ENCODE results near the gene SYT9. TPM values are rescaled to one million over a fixed set of nuclear protein-coding genes. Genes with fewer than 3 reads are reported as not detected.

SYT9 gene
- not detected for total RNA-seq
- polyA plus RNA-seq: not detected

- H3K27me3 Mint-ChIP-seq: peaks cover 29 to 43% of the 10 kb centered on the region in 2 donors
- no peak within 1 kb of the TSS for H3K4me3 ChIP-seq (ENCODE audit: low read length in 2 of 2)
- POLR2A ChIA-PET (ENCODE audit: partially characterized antibody): no interaction called here
Measured at GRCh38 chr11:7251836-7252682, at the start of gene SYT9. Gene SYT9, plus strand, starts transcription at chr11:7251904. Its CDS starts 283 bp downstream, at chr11:7252187.

DNA sequence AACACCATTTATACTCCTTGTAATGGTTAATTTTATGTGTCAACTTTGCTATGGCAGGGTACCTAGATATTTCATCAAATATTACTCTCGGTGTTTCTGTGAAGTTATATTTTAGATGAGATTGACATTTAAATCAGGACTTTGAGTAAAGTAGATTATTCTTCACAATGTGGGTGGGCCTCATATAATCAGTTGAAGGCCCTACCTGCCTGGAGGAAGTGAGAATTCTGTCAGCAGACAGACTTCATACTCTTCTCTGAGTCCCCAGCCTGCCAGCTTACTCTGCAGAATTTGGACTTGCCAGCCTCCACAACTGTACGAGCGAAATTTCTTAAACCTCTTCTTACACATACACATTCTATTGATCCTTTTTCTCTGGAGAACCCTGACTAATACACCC lies 49.3 kb upstream of the SYT9 start:
- no peak overlapping the region for H3K27ac Mint-ChIP-seq

More at GRCh38 chr11:7251836-7252682, at the start of gene SYT9:
- no peak within 1 kb of the TSS for H3K27ac ChIP-seq (ENCODE audit: low read depth, low read length)
- CTCF ChIA-PET (ENCODE audit: partially characterized antibody): no interaction called here
- H3K4me1 ChIP-seq (ENCODE audit: insufficient read depth, low read length): no peaks in the 10 kb centered on the region
- DNase-seq: no peak
- peaks cover 0 to 4% (median 0%) of the 10 kb centered on the region in 8 donors for H3K9me3 Mint-ChIP-seq
- no peak within 1 kb of the TSS for H3K27ac Mint-ChIP-seq
- H3K4me1 Mint-ChIP-seq: peaks cover 0 to 11% (median 2%) of the 10 kb centered on the region in 4 donors
- no peaks in the 10 kb centered on the region for H3K36me3 Mint-ChIP-seq
- peaks cover 4% of the 10 kb centered on the region for H3K27me3 ChIP-seq (ENCODE audit: insufficient read depth, low read length)
- H3K4me3 Mint-ChIP-seq: peak within 1 kb of the TSS in 7 of 8 donors; percentile 21 to 53 (median 41)
- no peaks in the 10 kb centered on the region for H3K36me3 ChIP-seq (ENCODE audit: insufficient read depth, low read length)
- H3K9me3 ChIP-seq (ENCODE audit: control insufficient read depth in 1 of 2, low read length in 2 of 2): no peaks in the 10 kb centered on the region
- intact Hi-C loops (cut with micrococcal nuclease): no loop called here

DNA sequence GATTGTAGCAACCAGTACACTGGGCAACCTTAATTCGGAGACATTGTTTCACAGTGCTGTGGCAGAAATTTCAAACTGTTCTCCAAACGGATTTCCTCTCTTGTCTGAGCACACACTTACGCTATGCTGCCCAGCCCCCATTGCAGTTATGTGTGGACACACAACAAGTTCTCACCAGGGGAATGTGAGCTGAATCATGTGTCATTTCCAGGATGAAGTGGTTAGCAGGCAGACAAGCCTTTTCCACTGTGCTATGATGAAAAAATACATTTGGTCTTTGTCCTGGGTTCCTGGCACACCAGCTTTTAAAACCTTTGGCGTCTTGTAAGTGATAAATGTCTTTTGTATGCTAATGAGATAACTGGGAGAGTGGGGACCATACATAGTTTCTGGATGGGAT lies 46.9 kb upstream of the SYT9 start:
- Mint-ChIP-seq H3K9me3 (peaks cover 0 to 2% (median 0%) of the 10 kb centered on the region in 8 donors), H3K36me3 (no peaks in the 10 kb centered on the region), H3K4me1 (no peaks in the 10 kb centered on the region), H3K4me3 (no peak overlapping the region), H3K27me3 (peaks cover 9 to 12% of the 10 kb centered on the region in 2 donors), H3K27ac (no peak overlapping the region)
- ChIA-PET CTCF (ENCODE audit: partially characterized antibody) (no interaction called here), POLR2A (ENCODE audit: partially characterized antibody) (no interaction called here)
- H3K9me3 ChIP-seq (ENCODE audit: control insufficient read depth in 1 of 2, low read length in 2 of 2): no peaks in the 10 kb centered on the region
- DNase-seq: no peak
- no peak overlapping the region for H3K27ac ChIP-seq (ENCODE audit: low read depth, low read length)
- H3K4me1 ChIP-seq (ENCODE audit: insufficient read depth, low read length): no peaks in the 10 kb centered on the region
- H3K27me3 ChIP-seq (ENCODE audit: insufficient read depth, low read length): no peaks in the 10 kb centered on the region
- H3K4me3 ChIP-seq (ENCODE audit: low read length in 2 of 2): no peak overlapping the region
- H3K36me3 ChIP-seq (ENCODE audit: insufficient read depth, low read length): no peaks in the 10 kb centered on the region
- intact Hi-C loops (cut with micrococcal nuclease): no loop called here

More for the DNA sequence above, 49.3 kb upstream of the SYT9 start:
- Histone ChIP-seq H3K27ac (ENCODE audit: low read depth, low read length) (no peak overlapping the region), H3K4me3 (ENCODE audit: low read length in 2 of 2) (no peak overlapping the region), H3K4me1 (ENCODE audit: insufficient read depth, low read length) (no peaks in the 10 kb centered on the region), H3K9me3 (ENCODE audit: control insufficient read depth in 1 of 2, low read length in 2 of 2) (no peaks in the 10 kb centered on the region), H3K36me3 (ENCODE audit: insufficient read depth, low read length) (no peaks in the 10 kb centered on the region), H3K27me3 (ENCODE audit: insufficient read depth, low read length) (no peaks in the 10 kb centered on the region)
- Mint-ChIP-seq H3K27me3 (peaks cover 9 to 12% of the 10 kb centered on the region in 2 donors), H3K4me1 (no peaks in the 10 kb centered on the region), H3K9me3 (peaks cover 0 to 2% (median 0%) of the 10 kb centered on the region in 8 donors), H3K4me3 (no peak overlapping the region), H3K36me3 (no peaks in the 10 kb centered on the region)
- intact Hi-C loops (cut with micrococcal nuclease): no loop called here
- ChIA-PET CTCF (ENCODE audit: partially characterized antibody) (no interaction called here), POLR2A (ENCODE audit: partially characterized antibody) (no interaction called here)
- no peak for DNase-seq

DNA sequence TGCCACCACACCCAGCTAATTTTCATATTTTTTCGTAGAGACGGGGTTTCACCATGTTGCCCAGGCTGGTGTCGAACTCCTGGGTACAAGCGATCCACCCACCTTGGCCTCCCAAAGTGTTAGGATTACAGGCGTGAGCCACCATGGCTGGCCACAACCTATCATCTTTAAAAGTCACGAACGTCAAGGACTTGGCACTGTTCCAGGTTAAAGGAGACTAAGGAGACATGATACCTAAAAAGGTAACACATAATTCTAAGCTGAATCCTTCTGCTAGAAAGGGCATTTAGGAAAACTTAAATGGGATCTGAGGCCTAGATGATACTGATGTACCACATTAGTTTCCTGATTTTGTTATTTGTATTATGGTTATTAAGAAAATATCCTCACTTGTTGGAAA lies 43.3 kb upstream of the SYT9 start:
- no peaks in the 10 kb centered on the region for H3K4me1 ChIP-seq (ENCODE audit: insufficient read depth, low read length)
- no peak overlapping the region for H3K27ac Mint-ChIP-seq
- intact Hi-C loops (cut with micrococcal nuclease): no loop called here
- H3K4me3 ChIP-seq (ENCODE audit: low read length in 2 of 2): no peak overlapping the region
- CTCF ChIA-PET (ENCODE audit: partially characterized antibody): no interaction called here
- H3K36me3 Mint-ChIP-seq: no peaks in the 10 kb centered on the region
- no peaks in the 10 kb centered on the region for H3K27me3 ChIP-seq (ENCODE audit: insufficient read depth, low read length)
- no peaks in the 10 kb centered on the region for H3K4me1 Mint-ChIP-seq
- H3K27me3 Mint-ChIP-seq: peaks cover 9 to 12% of the 10 kb centered on the region in 2 donors
- POLR2A ChIA-PET (ENCODE audit: partially characterized antibody): no interaction called here
- no peak for DNase-seq
- no peak overlapping the region for H3K27ac ChIP-seq (ENCODE audit: low read depth, low read length)
- no peaks in the 10 kb centered on the region for H3K36me3 ChIP-seq (ENCODE audit: insufficient read depth, low read length)
- no peaks in the 10 kb centered on the region for H3K9me3 ChIP-seq (ENCODE audit: control insufficient read depth in 1 of 2, low read length in 2 of 2)
- H3K9me3 Mint-ChIP-seq: peaks cover 0 to 1% (median 0%) of the 10 kb centered on the region in 8 donors
- no peak overlapping the region for H3K4me3 Mint-ChIP-seq

- Histone ChIP-seq H3K4me3 (ENCODE audit: low read length in 2 of 2) (no peak overlapping the region), H3K27me3 (ENCODE audit: insufficient read depth, low read length) (no peaks in the 10 kb centered on the region), H3K36me3 (ENCODE audit: insufficient read depth, low read length) (no peaks in the 10 kb centered on the region), H3K27ac (ENCODE audit: low read depth, low read length) (no peak overlapping the region), H3K4me1 (ENCODE audit: insufficient read depth, low read length) (no peaks in the 10 kb centered on the region), H3K9me3 (ENCODE audit: control insufficient read depth in 1 of 2, low read length in 2 of 2) (no peaks in the 10 kb centered on the region)
- Mint-ChIP-seq H3K36me3 (no peaks in the 10 kb centered on the region), H3K4me3 (no peak overlapping the region), H3K9me3 (no peaks in the 10 kb centered on the region), H3K4me1 (no peaks in the 10 kb centered on the region), H3K27ac (no peak overlapping the region), H3K27me3 (peaks cover 14 to 21% of the 10 kb centered on the region in 2 donors)
- no peak for DNase-seq
- intact Hi-C loops (cut with micrococcal nuclease): no loop called here
- POLR2A ChIA-PET (ENCODE audit: partially characterized antibody): no interaction called here
- CTCF ChIA-PET (ENCODE audit: partially characterized antibody): no interaction called here
Measured at GRCh38 chr11:7219491-7219890, 32.2 kb upstream of the SYT9 start.

DNA sequence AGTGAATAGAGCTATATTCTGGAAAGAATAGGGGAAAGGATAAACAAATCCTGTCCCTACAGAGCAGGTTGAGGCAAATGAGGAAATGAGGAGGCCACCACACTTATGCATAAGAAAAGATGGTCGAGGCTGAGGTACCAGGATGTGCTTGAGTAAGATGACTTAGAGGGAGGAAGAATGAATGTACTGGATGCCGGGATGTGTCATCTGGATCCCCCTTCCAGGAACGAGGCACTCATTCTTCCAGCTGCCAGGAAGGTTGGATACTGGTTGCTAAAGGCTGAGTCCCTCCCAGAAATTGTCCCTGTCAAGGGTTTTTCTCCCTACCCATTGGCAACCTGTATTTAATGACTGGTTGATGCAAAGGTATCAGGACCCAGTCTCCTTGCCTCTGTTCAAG lies 31.1 kb upstream of the SYT9 start:
- Histone ChIP-seq H3K36me3 (ENCODE audit: insufficient read depth, low read length) (no peaks in the 10 kb centered on the region), H3K27ac (ENCODE audit: low read depth, low read length) (no peak overlapping the region), H3K9me3 (ENCODE audit: control insufficient read depth in 1 of 2, low read length in 2 of 2) (no peaks in the 10 kb centered on the region), H3K4me1 (ENCODE audit: insufficient read depth, low read length) (no peaks in the 10 kb centered on the region), H3K4me3 (ENCODE audit: low read length in 2 of 2) (no peak overlapping the region), H3K27me3 (ENCODE audit: insufficient read depth, low read length) (no peaks in the 10 kb centered on the region)
- Mint-ChIP-seq H3K27ac (no peak overlapping the region), H3K27me3 (peaks cover 15 to 21% of the 10 kb centered on the region in 2 donors), H3K4me3 (no peak overlapping the region), H3K4me1 (no peaks in the 10 kb centered on the region), H3K9me3 (no peaks in the 10 kb centered on the region), H3K36me3 (no peaks in the 10 kb centered on the region)
- intact Hi-C loops (cut with micrococcal nuclease): no loop called here
- ChIA-PET POLR2A (ENCODE audit: partially characterized antibody) (no interaction called here), CTCF (ENCODE audit: partially characterized antibody) (no interaction called here)
- DNase-seq: no peak

GRCh38 chr11:7222619-7223018 lies 29.1 kb upstream of the SYT9 start:
- H3K36me3 Mint-ChIP-seq: no peaks in the 10 kb centered on the region

More at GRCh38 chr11:7222619-7223018, 29.1 kb upstream of the SYT9 start:
- Mint-ChIP-seq H3K4me3 (no peak overlapping the region), H3K4me1 (no peaks in the 10 kb centered on the region), H3K27ac (no peak overlapping the region), H3K27me3 (peaks cover 15 to 21% of the 10 kb centered on the region in 2 donors), H3K9me3 (no peaks in the 10 kb centered on the region)
- Histone ChIP-seq H3K4me1 (ENCODE audit: insufficient read depth, low read length) (no peaks in the 10 kb centered on the region), H3K27me3 (ENCODE audit: insufficient read depth, low read length) (no peaks in the 10 kb centered on the region), H3K9me3 (ENCODE audit: control insufficient read depth in 1 of 2, low read length in 2 of 2) (no peaks in the 10 kb centered on the region), H3K27ac (ENCODE audit: low read depth, low read length) (no peak overlapping the region), H3K4me3 (ENCODE audit: low read length in 2 of 2) (no peak overlapping the region), H3K36me3 (ENCODE audit: insufficient read depth, low read length) (no peaks in the 10 kb centered on the region)
- intact Hi-C loops (cut with micrococcal nuclease): no loop called here
- ChIA-PET CTCF (ENCODE audit: partially characterized antibody) (no interaction called here), POLR2A (ENCODE audit: partially characterized antibody) (no interaction called here)
- DNase-seq: no peak
